Activated T-cell treated with anti-CD3 and anti-CD28 coated beads for 4 hours (primary cell): ENCODE results near the gene NAA20.

Source experiments
- DNase-seq: peaks from one replicate; pipeline ENCODE4 v3.0.0-alpha.2; 2020

NAA20 gene

GRCh38 chr20:20021835-20022234 is 4.7 kb downstream of the NAA20 start:
- no peak for DNase-seq

- DNase-seq = no peak
These were observed 5.3 kb downstream of the NAA20 start for GRCh38 chr20:20022498-20022897.

- no peak for DNase-seq
These were observed 6.2 kb downstream of the NAA20 start for GRCh38 chr20:20023395-20023794.

GRCh38 chr20:20024942-20025341 is 7.8 kb downstream of the NAA20 start:
- no peak for DNase-seq

- DNase-seq = no peak
These were observed 10.1 kb downstream of the NAA20 start for GRCh38 chr20:20027284-20027683.

- DNase-seq = no peak
These were observed 14.6 kb downstream of the NAA20 start for GRCh38 chr20:20031790-20032189.

GRCh38 chr20:20034486-20034885 is 17.3 kb downstream of the NAA20 start:
- DNase-seq = no peak

GRCh38 chr20:20036756-20037155 is 19.6 kb downstream of the NAA20 start:
- DNase-seq = no peak

- DNase-seq = no peak
These were observed 20.8 kb downstream of the NAA20 start for GRCh38 chr20:20037960-20038359.

- DNase-seq = no peak
These were observed 21.4 kb downstream of the NAA20 start for GRCh38 chr20:20038586-20038985.

- no peak for DNase-seq
These were observed 22.7 kb downstream of the NAA20 start for GRCh38 chr20:20039752-20040387.

GRCh38 chr20:20051767-20052073 is 34.6 kb downstream of the NAA20 start:
- no peak for DNase-seq

GRCh38 chr20:20052074-20052970 is 35.2 kb downstream of the NAA20 start, which contains the start of the genes CFAP61 and CRNKL1:
CFAP61 (plus strand) TSS chr20:20052532; CDS start chr20:20056654, 4,122 bp downstream.
CRNKL1 (minus strand) TSS chr20:20052466; CDS start chr20:20052342, 124 bp downstream.
- peak; percentile 97 for DNase-seq

GRCh38 chr20:20060234-20060998 is 43.3 kb downstream of the NAA20 start:
- no peak for DNase-seq

- DNase-seq = no peak
These were observed 47.0 kb downstream of the NAA20 start for GRCh38 chr20:20063941-20064702.

GRCh38 chr20:20065361-20065760 is 48.2 kb downstream of the NAA20 start:
- no peak for DNase-seq

- DNase-seq = no peak
These were observed 53.9 kb downstream of the NAA20 start for GRCh38 chr20:20070871-20071726.

- no peak for DNase-seq
These were observed 56.7 kb downstream of the NAA20 start for GRCh38 chr20:20073801-20074371.

- DNase-seq = no peak
These were observed 57.9 kb downstream of the NAA20 start for GRCh38 chr20:20075032-20075431.

GRCh38 chr20:20076297-20077065 is 59.3 kb downstream of the NAA20 start:
- DNase-seq = no peak

GRCh38 chr20:20078041-20078440 is 60.9 kb downstream of the NAA20 start:
- DNase-seq = no peak
